NCI-H510A treated with DMSO at 0.1 percent for 48 hours (cell line): Measurements from ENCODE around the gene C2CD3.

Experiments used
- DNase-seq: peaks from one replicate; lab custom pipeline; 2025; lab: John Stamatoyannopoulos, UW

The C2CD3 gene

DNA sequence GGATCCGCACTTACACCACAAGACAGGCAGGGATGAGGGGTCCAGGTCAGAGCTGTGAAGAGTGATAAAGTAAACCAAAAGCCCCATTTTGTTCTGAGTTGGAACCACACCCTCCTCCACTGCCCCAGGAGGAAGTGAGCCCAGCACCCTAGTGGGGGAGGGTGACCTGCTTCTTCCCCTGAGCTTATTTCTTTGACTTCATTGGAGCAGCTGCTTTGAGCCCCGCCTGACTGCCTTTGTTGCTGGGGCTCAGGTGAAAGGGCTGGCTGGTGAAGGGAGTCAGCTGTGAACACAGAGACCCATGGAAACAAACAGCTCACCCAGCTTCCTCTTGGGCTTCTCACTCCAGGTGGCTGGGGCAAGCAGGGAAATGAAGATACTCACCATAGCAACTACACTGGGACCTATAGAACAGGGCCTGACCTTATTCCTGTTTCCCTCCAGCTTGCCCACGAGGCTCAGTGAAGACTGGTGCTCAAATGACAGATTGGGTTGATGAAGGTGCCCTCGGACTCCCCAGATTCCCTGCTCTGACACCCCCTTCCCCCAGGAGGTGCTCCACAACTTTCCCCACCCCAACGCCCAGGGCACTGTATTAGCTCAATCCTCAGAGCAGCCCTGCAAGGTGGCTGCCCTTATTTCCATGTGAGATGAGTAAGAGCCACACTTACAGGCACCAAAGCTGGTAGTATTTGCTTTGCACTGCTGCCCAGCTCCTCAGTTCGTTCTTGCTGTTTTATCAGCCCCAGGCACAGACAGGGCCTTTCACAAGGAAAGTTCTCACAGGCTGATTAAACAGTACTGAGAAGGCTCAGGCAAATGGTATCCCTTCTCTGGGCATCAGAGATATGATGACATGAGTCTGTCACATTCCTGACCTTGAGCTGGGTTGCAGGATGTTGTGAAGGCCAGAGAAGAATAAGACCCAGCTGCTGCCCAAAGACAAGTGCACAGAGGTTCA is 190.5 kb downstream of the C2CD3 start:
- DNase-seq, result peak; percentile 74

DNA sequence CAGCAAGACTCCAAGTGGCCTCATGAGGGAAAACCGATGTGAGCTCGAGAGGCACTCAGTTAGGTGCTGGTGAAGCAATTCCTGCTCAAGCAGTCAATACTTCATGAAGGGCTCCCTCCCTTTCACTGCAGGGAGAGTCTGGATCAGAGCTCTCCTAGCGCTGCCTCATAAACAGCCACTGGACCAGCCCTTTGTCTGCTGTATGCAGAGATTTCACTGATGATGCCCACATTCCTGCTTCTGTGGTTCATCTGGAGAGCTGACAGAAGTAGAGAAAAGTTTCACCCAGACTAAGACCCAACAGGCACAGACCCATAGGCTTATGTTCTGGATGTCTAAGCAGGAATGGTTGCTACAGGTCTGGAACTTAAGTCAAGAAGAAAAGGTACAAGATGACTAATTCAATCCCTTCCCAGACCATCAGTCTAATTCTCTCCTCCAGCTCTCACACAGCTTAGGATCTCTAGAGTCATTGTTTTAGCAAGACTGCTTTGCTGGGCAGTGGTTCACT is 192.2 kb downstream of the C2CD3 start:
- DNase-seq, result no peak

DNA sequence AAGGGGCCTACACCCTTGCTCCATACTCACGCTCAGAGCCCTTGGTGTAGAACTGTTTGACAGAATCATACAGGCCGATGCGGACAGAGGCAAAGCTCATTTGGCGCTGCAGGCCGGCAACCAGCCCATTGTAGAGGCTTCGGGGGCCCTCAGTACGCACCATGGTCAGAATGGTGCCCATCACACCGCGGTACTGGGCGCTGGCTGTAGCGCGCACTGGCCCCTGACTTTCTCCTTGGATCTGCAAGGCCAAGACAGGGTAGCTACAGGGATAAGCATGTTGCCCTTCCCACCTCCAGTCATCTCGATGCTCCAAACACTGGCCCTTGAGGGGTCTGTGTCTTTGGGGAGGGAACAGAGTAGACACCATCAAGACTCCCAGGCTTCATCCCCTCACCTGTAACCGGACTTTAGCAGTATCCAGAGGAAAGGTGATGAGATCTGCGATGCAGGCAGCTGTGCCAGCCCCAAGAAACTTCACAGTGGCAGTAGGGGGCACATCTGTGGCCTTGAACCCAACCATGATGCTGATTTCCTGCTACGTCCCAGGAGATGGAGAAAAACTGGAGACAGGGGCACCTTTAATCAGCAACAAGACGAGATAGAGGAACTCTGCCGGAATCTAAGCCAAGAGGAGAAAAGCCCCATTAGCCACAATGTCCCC is 192.8 kb downstream of the C2CD3 start:
- no peak for DNase-seq

DNA sequence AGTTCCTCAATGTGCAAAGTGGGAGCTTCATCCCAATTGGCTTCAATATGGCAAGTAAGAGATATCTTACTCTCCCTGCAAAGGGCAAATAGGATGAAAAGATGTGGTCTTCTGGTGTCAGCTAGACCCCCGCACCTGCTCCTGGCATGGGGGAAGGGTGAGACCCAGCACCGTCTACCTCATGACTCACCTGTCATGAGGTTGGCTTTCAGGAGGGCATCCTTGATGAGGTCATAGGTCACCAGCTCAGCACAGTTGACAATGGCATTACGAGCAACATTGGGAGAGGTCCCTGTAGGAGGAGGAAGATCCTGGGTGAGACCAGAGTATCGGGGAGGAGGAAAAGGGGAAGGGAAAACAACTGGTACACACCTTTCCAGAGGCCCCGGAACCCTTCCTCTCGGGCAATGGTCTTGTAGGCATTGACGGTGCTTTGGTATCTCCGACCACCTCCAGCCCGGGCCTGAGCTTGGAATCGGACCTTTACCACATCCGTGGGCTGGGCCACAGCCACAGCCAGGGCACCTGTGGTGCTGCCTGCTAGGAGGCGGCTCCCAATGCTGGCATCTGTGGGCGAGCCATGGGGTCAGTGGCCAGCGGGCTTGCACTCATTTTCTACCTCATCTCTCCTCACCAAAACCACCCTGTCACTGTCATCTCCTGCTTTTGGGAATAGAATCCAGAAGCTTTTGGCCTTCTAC is 194.2 kb downstream of the C2CD3 start:
- no peak for DNase-seq

DNA sequence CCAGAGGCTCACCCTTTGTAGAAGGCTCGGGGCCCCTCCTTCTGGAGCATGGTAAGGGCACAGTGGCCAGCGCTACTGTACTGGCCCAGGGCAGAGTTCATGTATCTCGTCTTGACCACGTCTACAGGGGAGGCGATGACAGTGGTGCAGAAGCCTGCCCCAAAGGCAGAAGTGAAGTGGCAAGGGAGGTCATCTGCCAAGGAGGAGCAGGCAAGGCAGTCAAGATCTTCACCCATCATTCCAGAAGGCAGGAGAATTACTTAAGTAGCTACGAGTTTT is 195.4 kb downstream of the C2CD3 start:
- DNase-seq, result no peak

DNA sequence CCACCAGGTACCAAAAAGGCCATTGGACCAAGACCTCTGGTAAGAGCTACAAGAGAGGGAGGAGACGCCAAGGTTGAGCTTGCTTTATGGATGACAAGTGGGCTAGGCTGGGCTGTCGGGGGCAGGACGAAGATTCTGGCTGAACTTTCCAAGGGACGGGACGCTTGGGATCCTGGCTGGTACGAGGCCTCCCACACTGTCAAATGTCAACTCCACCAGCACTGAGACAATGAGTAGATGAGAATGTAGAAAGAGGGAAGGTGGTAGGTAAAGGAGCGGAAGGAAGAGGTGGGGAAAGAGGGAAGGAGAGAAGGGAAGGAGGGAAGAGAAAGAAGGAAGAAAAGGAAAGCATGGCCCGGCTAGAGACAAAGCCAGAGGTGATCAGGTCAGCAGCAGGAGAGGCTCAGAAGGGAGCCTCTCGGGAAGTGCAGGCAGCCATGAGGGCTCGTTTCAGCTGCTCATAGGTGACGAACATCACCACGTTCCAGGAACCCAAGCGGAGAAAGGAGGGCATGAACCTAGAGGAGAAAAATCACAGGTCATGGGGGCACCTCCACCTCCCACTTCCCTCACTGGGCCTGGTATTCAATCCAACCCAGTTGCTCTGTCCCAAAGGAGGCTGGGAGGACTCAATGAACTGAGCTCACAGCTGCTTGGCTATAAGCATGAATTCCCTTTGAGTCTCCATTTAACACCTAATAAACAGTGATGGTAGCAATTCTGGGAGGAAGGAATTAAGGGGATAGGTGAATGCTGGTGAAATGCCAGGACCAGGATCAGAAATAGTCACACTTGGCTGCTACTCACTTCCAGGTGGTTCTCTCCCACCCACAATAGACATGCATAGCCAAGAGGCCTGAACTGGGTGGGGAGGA is 196.0 kb downstream of the C2CD3 start:
- no peak for DNase-seq

DNA sequence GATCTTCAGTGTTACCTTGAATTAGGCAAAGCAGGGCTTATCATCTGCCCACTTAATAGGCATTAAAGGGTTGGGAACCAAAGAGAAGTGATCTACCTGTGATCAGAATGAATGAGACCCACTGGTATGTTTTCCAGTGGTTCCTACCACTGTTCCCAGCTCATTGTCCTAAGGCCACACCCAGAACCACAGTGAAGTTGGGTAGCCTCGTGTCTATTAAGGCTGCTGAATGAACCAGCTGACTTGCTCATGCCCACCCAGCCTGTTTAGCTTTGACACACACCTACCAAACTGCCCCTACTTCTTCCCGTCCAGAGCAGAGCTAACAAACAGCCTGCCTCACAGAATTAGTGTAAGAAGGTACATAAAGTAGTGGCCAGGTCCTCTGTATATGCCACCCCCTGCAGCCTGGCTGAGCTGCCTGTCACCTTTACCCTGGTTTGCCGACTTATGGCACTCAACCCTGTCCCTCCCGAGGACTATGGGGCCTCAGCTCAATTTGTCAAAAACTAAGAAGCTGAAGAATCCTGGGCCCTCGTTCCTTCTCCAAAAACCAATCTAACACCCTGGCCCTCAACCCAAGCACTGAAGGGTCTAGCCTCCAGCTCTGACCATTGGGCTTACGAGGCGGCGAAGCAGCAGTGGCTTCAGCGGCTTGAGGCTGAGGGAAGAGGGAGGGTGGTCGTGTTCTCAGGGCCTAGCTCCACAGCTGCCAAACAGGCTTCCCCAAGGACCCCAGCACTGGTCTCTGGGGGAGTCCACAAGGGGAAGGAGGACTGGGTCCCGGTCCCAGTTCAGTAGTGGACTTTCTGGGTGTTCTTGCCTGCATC is 198.0 kb downstream of the C2CD3 start:
- DNase-seq, result peak; percentile 34

DNA sequence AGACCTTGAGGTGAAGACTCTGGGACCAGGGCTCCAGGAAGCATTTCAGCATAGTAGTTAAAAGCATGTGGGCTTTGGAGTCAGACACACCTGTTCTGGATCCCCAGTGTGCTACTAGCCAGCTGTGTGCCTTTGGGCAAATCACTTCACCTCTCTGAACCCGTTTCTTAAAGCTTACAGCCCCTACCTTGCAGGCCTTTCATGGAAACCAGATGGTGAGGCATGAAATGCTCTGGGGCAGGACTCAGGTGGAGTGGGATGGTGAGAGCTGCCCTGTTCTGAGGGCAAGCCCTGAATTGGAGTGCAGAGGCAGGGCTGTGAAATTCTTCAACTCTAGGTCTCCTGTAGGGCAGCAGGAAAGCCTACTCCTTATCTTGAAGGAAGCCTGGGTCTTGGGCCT is 198.6 kb downstream of the C2CD3 start:
- DNase-seq, result no peak

DNA sequence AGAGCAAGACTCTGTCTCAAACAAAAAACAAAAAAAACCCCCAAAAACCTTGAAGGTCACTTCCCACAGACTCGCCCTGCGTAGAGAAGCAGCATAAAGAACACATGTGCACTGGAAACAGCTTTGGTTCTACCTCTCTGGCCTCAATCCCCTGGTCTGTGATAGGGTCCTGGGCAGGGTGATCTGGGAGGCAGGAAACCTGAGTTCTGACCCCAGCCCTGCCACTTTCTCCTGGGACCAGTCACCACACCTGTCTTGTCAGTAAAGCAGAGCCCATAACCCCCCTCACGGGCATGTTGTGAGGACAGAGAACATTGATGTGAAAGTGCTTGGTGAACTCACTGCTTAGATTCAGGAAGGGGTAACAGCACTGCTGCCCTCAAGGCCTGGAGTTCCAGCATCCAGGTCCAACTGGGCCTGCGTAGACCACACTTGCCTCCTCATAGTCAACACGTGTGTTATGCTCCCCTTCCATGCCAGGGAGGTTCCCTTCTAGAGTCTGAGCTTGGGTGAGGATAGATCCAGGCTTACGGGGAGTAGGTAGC is 199.6 kb downstream of the C2CD3 start:
- DNase-seq, result peak; percentile 24

DNA sequence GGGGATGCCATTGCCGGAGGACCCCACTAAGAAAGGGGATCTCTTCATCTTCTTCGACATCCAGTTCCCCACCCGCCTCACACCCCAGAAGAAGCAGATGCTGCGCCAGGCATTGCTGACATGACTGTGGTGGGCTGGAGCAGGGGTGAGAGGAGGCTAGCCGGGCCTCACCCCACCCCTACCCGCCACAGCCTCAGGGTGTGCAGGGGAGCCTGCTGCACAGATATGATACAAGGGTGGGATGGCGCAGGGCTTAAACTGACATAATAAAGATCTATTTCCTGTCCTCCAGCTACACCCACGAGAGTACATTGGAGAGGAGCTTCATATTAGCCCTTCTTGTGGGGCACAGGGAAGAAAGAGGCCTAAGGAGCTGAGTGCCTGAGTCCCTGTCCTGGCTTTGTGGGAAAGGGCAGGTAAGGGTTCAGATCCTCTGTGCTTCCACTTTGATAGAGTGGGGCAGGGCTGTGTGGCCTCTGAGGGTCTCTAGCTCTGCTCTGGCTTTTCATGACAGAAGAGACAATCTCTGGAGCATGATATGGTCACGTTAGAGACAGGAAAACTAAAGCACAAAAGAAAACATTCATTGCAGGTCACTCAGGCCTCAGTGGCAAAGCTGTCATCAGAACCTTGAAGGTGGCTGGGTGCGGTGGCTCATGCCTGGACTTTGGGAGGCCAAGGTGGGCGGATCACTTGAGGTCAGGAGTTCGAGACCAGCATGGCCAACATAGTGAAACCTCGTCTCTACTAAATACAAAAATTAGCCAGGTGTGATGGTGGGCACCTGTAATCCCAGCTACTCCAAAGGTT is 200.6 kb downstream of the C2CD3 start:
- no peak for DNase-seq

DNA sequence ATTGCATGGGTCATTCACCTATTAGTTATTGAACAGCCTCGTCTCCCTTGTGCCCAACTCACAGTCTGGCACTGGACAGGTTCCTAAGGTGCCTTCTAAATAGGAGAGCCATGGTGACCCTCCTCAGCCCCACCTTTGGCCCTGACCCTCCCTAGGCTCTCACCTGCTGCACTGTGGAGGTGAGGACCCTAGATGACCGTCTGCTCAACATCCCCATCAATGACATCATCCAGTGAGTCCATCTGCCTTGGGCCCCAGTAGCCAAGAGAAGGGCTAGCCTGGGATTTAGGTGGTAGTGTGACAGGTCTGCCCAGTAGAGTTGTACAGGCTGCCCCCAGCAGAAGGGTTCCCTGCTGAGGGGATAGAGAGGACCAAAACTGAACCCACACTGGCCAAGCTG is 201.7 kb downstream of the C2CD3 start:
- no peak for DNase-seq

DNA sequence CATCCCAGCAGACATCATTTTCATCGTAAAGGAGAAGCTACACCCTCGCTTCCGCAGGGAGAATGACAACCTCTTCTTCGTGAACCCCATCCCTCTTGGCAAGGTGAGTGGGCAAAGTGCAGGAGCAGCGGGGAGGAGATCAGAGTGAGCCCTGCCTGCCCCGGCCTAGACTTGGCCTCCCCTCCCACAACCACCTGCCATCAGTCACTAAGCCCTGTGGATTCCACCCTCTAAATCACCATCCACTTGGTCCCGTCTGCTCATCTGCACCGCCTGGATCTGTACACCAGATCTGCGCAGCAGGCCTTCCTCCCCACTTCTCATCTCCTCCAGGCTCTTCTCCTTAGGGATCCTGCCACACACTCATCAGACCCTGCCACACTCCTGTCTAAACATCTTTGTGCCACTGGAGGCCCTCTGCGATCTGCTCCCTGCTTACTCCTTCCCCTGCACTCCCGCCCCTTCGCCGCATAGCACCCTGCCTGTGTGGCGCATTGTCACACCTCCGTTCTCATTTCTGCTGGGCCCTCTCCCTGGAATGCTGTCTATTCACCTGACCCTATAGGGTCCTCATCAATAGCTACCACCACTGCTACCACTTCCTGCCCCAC is 202.3 kb downstream of the C2CD3 start:
- DNase-seq, result no peak

DNA sequence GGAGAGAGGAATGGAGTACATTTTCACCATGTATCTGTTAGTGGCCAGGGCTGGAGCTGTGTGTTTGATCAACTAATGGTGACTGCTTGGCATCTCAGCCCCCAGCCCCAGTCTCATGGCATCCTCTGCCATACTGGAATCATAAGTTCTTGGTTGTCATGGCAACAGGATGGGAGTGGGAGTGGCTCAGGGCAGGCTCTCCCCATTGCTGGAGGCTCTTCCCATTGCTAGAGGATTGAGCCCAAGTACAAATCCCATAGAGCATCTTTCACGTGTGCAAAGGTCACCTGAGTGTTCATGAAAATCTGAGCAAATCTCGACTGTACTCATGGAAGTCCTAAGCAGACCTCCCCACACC is 205.1 kb downstream of the C2CD3 start:
- no peak for DNase-seq

DNA sequence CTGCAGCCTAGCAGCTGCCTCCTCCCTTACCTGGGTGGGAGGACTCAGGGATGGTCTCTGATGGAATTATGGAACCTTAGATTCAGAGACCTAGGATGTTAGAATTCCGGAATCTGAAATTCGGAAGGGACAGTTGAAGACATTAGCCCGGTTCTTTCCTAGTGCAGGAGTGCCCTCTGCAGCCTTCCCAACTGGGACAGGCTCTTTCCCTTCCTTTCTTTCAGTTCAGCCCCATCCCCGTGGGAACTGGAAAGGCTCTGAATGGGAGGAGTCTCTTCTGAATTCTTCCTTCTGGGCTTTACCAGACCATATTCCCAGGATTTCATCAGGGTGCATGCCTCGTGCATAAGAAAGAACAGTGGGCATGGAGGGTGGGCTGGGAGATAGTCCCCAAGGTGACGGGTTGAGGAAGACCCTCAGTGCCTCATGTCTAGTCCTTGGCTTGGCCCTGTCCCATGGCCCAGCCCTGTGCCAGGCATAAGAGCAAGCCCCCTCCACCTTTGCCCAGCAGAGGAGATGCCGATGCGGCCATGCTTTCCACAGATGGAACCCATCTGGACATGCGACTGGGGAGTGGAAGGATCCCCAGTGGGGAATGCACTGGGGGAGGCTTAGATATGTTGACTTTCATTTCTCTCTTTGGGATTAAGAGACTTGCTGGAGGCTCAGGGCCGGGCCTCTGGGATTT is 205.6 kb downstream of the C2CD3 start:
- DNase-seq, result no peak

DNA sequence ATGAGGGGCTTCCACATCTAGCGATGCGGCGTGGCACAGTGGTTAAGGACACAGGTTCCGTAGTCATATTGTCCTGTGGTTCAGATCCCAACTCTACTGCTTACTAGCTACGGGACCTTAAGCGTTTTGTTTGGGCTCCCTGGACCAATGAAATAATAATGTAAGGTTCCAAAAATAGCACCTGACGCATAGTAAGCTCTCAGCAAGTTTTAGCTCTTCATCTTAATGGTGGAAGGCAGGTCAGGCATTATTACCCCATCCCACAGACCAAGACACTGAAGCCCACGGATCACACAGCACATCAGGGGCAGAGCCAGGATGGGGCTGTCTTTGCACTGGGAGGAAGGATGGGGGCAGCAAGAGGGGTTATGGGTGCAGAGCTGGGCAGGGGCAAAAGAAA is 206.9 kb downstream of the C2CD3 start:
- DNase-seq, result no peak
